HCT116 (cell line): Measurements from ENCODE around the gene ITIH1. TPM values are rescaled to one million over a fixed set of nuclear protein-coding genes. Genes with fewer than 3 reads are reported as not detected.

ENCODE experiments used
- ATAC-seq: fragments of 200-7000 bp; cut with Tn5 transposase; 2 replicates; pipeline ENCODE4 v1.9.1; 2020; ENCODE audit warnings: mild to moderate bottlenecking, moderate library complexity
- BruUV-seq: library from RNA; stranded (reverse); fragments of 400-500 nt; replicated peaks from 2 replicates; lab custom pipeline; 2021; lab: Mats Ljungman, UMichigan
- CTCF ChIA-PET: fragments of 300-600 bp; sonication (Branson Sonifier 250); formaldehyde crosslinking; loops from one replicate; lab custom pipeline; 2021; ENCODE audit warnings: antibody characterized with exemption; lab: Charles Lee
- POLR2A ChIA-PET: fragments of 300-600, 350-600 bp; sonication (Branson Sonifier 250); formaldehyde crosslinking; loops from one replicate; lab custom pipeline; 2021; ENCODE audit warnings: antibody characterized with exemption; lab: Charles Lee
- RAD21 ChIA-PET, 2 experiments: fragments of 300-600 bp; sonication (Branson Sonifier 250); formaldehyde crosslinking; loops; one replicate each; lab custom pipeline; 2023; ENCODE audit warnings: low total read pairs in 2 of 2; ENCODE audit not compliant: uncharacterized antibody in 2 of 2, unreplicated experiment in 2 of 2, low non-redundant PET in 1 of 2; lab: Charles Lee
- DNase-seq: peaks from one replicate; pipeline ENCODE4 v3.0.0-alpha.2; 2010; ENCODE audit warnings: low read depth, low spot score
- H2AFZ ChIP-seq: fragments of 200-600 bp; shearing (Covaris generic), sonication (generic); 2 replicates; pipeline ENCODE4 v1.6.1; 2017; ENCODE audit warnings: low read depth, mixed run types, mixed read lengths, antibody characterized with exemption, low read length; ENCODE audit not compliant: poor library complexity, severe bottlenecking
- H3K27ac ChIP-seq: 2 replicates; pipeline ENCODE4 v1.5.1; 2012; ENCODE audit warnings: low read depth, low read length
- H3K27me3 ChIP-seq: fragments of 200-600 bp; sonication (generic); 2 replicates; pipeline ENCODE4 v1.6.1; 2016; ENCODE audit warnings: mixed run types, low read length, mixed read lengths; ENCODE audit not compliant: insufficient read depth
- H3K36me3 ChIP-seq, 2 experiments: fragments of 200-500 bp in 1 of 2; fragments of 200-600 bp in 1 of 2; sonication (Bioruptor generic) in 1 of 2; sonication (generic) in 1 of 2; 2 replicates each; pipeline versions ENCODE4 v1.5.1 to v1.6.1; 2014 to 2016; ENCODE audit warnings: low read length in 2 of 2, inconsistent platforms in 1 of 2, mixed read lengths in 1 of 2, mixed run types in 1 of 2; ENCODE audit not compliant: insufficient read depth in 2 of 2, control insufficient read depth in 1 of 2
- H3K4me1 ChIP-seq, 2 experiments: fragments of 200-600 bp in 1 of 2; sonication (generic) in 1 of 2; 2 replicates each; pipeline versions ENCODE4 v1.5.1 to v1.6.1; 2012 to 2017; ENCODE audit warnings: low read length in 2 of 2, inconsistent platforms in 1 of 2, mild to moderate bottlenecking in 1 of 2, mixed read lengths in 1 of 2, mixed run types in 1 of 2, moderate library complexity in 1 of 2; ENCODE audit not compliant: insufficient read depth in 2 of 2, control insufficient read depth in 1 of 2
- H3K4me2 ChIP-seq: fragments of 200-600 bp; sonication (generic); 2 replicates; pipeline ENCODE4 v1.6.1; 2017; ENCODE audit warnings: mixed run types, low read length, mixed read lengths
- H3K4me3 ChIP-seq, 2 experiments: fragments of 200-600 bp in 1 of 2; sonication (generic) in 1 of 2; replicated peaks in 1 of 2; 2 replicates each; pipeline ENCODE4 v1.5.1; 2011 to 2016; ENCODE audit warnings: low read length in 2 of 2, control low read depth in 1 of 2, low read depth in 1 of 2, mild to moderate bottlenecking in 1 of 2, mixed read lengths in 1 of 2, mixed run types in 1 of 2
- H3K79me2 ChIP-seq: fragments of 200-600 bp; sonication (generic); 2 replicates; pipeline ENCODE4 v1.6.1; 2017; ENCODE audit warnings: mild to moderate bottlenecking, mixed run types, low read length, moderate library complexity, mixed read lengths; ENCODE audit not compliant: insufficient read depth
- H3K9ac ChIP-seq: fragments of 200-600 bp; sonication (generic); 2 replicates; pipeline ENCODE4 v1.6.1; 2016; ENCODE audit warnings: low read length, mixed read lengths
- H3K9me2 ChIP-seq: fragments of 200-600 bp; sonication (generic), shearing (Covaris generic); 2 replicates; pipeline ENCODE4 v1.6.1; 2017; ENCODE audit warnings: mixed run types, mild to moderate bottlenecking, moderate library complexity; ENCODE audit not compliant: insufficient read depth
- H3K9me3 ChIP-seq, 2 experiments: fragments of 200-500 bp in 1 of 2; fragments of 200-600 bp in 1 of 2; sonication (Bioruptor generic) in 1 of 2; sonication (generic) in 1 of 2; 2 replicates each; pipeline ENCODE4 v1.6.1; 2014 to 2017; ENCODE audit warnings: low read length in 2 of 2, mixed read lengths in 2 of 2, inconsistent platforms in 1 of 2, low read depth in 1 of 2, mild to moderate bottlenecking in 1 of 2, mixed run types in 1 of 2, moderate library complexity in 1 of 2; ENCODE audit not compliant: control insufficient read depth in 1 of 2, insufficient read depth in 1 of 2
- H4K20me1 ChIP-seq: fragments of 200-600 bp; sonication (generic), shearing (Covaris generic); 2 replicates; pipeline ENCODE4 v1.6.1; 2017; ENCODE audit warnings: mixed run types, mild to moderate bottlenecking, moderate library complexity; ENCODE audit not compliant: insufficient read depth
- CEBPB ChIP-seq: IDR thresholded peaks from 2 replicates; pipeline ENCODE4 v1.6.1; 2012; ENCODE audit warnings: low read depth
- CTCF ChIP-seq, 3 experiments: fragments of 200-600 bp in 1 of 3; sonication (generic) in 1 of 3; IDR thresholded peaks in 2 of 3; conservative IDR thresholded peaks in 1 of 3; 2 replicates each; pipeline ENCODE4 v1.5.1; 2012 to 2017; ENCODE audit warnings: low read depth in 2 of 3, low read length in 2 of 3, antibody characterized with exemption in 1 of 3, borderline replicate concordance in 1 of 3, control low read depth in 1 of 3, mild to moderate bottlenecking in 1 of 3, mixed read lengths in 1 of 3, mixed run types in 1 of 3, moderate library complexity in 1 of 3; ENCODE audit not compliant: insufficient read depth in 1 of 3
- EGR1 ChIP-seq: IDR thresholded peaks from 2 replicates; pipeline ENCODE4 v1.6.1; 2012; ENCODE audit warnings: low read depth
- ELF1 ChIP-seq: IDR thresholded peaks from 2 replicates; pipeline ENCODE4 v1.6.1; 2012; ENCODE audit warnings: low read depth, borderline replicate concordance
- EZH2phosphoT487 ChIP-seq: fragments of 200-600 bp; IDR thresholded peaks from 2 replicates; pipeline ENCODE4 v1.6.1; 2018; ENCODE audit warnings: antibody characterized with exemption, borderline replicate concordance
- FOSL1 ChIP-seq: IDR thresholded peaks from 2 replicates; pipeline ENCODE4 v1.6.1; 2012; ENCODE audit warnings: low read depth
- JUND ChIP-seq: IDR thresholded peaks from 2 replicates; pipeline ENCODE4 v1.6.1; 2012
- MAX ChIP-seq: IDR thresholded peaks from 2 replicates; pipeline ENCODE4 v1.6.1; 2012
- POLR2A ChIP-seq: IDR thresholded peaks from 2 replicates; pipeline ENCODE4 v1.7.0; 2011; ENCODE audit warnings: borderline replicate concordance; ENCODE audit not compliant: insufficient read depth, insufficient read length; ENCODE audit errors: extremely low read depth
- POLR2AphosphoS5 ChIP-seq: IDR thresholded peaks from 2 replicates; pipeline ENCODE4 v1.6.1; 2011; ENCODE audit warnings: mild to moderate bottlenecking, low read depth, low read length, moderate library complexity
- RAD21 ChIP-seq: IDR thresholded peaks from 2 replicates; pipeline ENCODE4 v1.6.1; 2012; ENCODE audit warnings: low read depth, mild to moderate bottlenecking
- SIN3A ChIP-seq: IDR thresholded peaks from 2 replicates; pipeline ENCODE4 v1.6.1; 2012; ENCODE audit warnings: low read depth
- SP1 ChIP-seq: IDR thresholded peaks from 2 replicates; pipeline ENCODE4 v1.6.1; 2012; ENCODE audit warnings: low read depth
- SRF ChIP-seq: IDR thresholded peaks from 2 replicates; pipeline ENCODE4 v1.6.1; 2012; ENCODE audit warnings: low read depth
- TCF7L2 ChIP-seq: IDR thresholded peaks from 2 replicates; pipeline ENCODE4 v1.7.0; 2011; ENCODE audit warnings: borderline replicate concordance, inconsistent platforms; ENCODE audit not compliant: insufficient read depth, insufficient read length; ENCODE audit errors: extremely low read depth
- YY1 ChIP-seq: IDR thresholded peaks from 2 replicates; pipeline ENCODE4 v1.6.1; 2011; ENCODE audit warnings: low read length, low read depth, moderate library complexity, mild to moderate bottlenecking; ENCODE audit not compliant: insufficient replicate concordance; ENCODE audit errors: extremely low read depth
- ZBTB33 ChIP-seq: IDR thresholded peaks from 2 replicates; pipeline ENCODE4 v1.6.1; 2011; ENCODE audit warnings: mild to moderate bottlenecking, low read length, moderate library complexity; ENCODE audit not compliant: insufficient replicate concordance; ENCODE audit errors: extremely low read depth
- ZFX ChIP-seq: fragments of 450-650 bp; IDR thresholded peaks from 2 replicates; pipeline ENCODE4 v1.6.1; 2017
- ZNF274 ChIP-seq: fragments of 200-500 bp; sonication (Bioruptor generic); IDR thresholded peaks from 2 replicates; pipeline ENCODE4 v1.6.1; 2014; ENCODE audit warnings: mild to moderate bottlenecking, low read depth, low read length, inconsistent platforms
- intact Hi-C: fragments of 100-400 bp; cut with micrococcal nuclease; formaldehyde crosslinking; loops from 2 replicates; pipeline ENCODE4 v1.10.0; 2022
- total RNA-seq: library from RNA; stranded (reverse); gene quantifications from one replicate; pipeline ENCODE4 v1.2.1, GENCODE V29; 2021; ENCODE audit not compliant: unreplicated experiment

The ITIH1 gene
- total RNA-seq, 1 experiment from 2014 or later: 0.37 TPM

GRCh38 chr3:52809662-52810377, 32.4 kb downstream of the ITIH1 start:
- no peak for ATAC-seq
- Histone ChIP-seq H3K9me3 (no peaks in the 10 kb centered on the region), H3K79me2 (no peaks in the 10 kb centered on the region), H3K4me1 (no peaks in the 10 kb centered on the region), H3K4me2 (no peak overlapping the region), H3K36me3 (no peaks in the 10 kb centered on the region), H3K9me2 (no peaks in the 10 kb centered on the region), H3K27me3 (no peaks in the 10 kb centered on the region), H3K27ac (no peak overlapping the region), H3K9ac (no peak overlapping the region), H2AFZ (no peak overlapping the region), H4K20me1 (no peaks in the 10 kb centered on the region), H3K4me3 (no peak overlapping the region)
- TF ChIP-seq YY1 (no peak), CEBPB (no peak), TCF7L2 (no peak), ZBTB33 (no peak), ZNF274 (no peak), MAX (no peak), SIN3A (no peak), EGR1 (no peak), SP1 (no peak), SRF (no peak), CTCF (IDR thresholded peaks at IDR 0.05 in 2 of 3, conservative IDR thresholded peaks at IDR 0.05 in 1 of 3; ENCODE audit: borderline replicate concordance in 1 of 3, insufficient read depth in 1 of 3, low read depth in 2 of 3, low read length in 2 of 3) (no peak), ZFX (no peak), POLR2A (no peak), FOSL1 (no peak), POLR2AphosphoS5 (no peak), EZH2phosphoT487 (no peak), RAD21 (no peak), JUND (no peak), ELF1 (no peak)
- CTCF ChIA-PET: interaction anchor here (1.4 kb wide), 1 partner anchor 11 kb away, joined by 4 read pairs; no protein-coding TSS in a partner anchor
- POLR2A ChIA-PET: no interaction called here
- no TSS peak for BruUV-seq
- RAD21 ChIA-PET: no interaction called here
- DNase-seq: no peak
- intact Hi-C loops: no loop called here
